Measurements from ENCODE around the gene NXT1.

NXT1 gene

GRCh38 chr20:23387118-23387443 lies 36.5 kb downstream of the NXT1 start:
- Histone ChIP-seq H3K4me3 (ENCODE audit: low read depth, low read length) (no peak overlapping the region), H3K36me3 (peaks cover 55% of the 10 kb centered on the region), H3K27me3 (ENCODE audit: insufficient read depth, low read depth, severe bottlenecking) (no peaks in the 10 kb centered on the region), H3K9me3 (ENCODE audit: severe bottlenecking) (no peaks in the 10 kb centered on the region), H3K27ac (no peak overlapping the region)
- TF ChIP-seq, protein P1, sequence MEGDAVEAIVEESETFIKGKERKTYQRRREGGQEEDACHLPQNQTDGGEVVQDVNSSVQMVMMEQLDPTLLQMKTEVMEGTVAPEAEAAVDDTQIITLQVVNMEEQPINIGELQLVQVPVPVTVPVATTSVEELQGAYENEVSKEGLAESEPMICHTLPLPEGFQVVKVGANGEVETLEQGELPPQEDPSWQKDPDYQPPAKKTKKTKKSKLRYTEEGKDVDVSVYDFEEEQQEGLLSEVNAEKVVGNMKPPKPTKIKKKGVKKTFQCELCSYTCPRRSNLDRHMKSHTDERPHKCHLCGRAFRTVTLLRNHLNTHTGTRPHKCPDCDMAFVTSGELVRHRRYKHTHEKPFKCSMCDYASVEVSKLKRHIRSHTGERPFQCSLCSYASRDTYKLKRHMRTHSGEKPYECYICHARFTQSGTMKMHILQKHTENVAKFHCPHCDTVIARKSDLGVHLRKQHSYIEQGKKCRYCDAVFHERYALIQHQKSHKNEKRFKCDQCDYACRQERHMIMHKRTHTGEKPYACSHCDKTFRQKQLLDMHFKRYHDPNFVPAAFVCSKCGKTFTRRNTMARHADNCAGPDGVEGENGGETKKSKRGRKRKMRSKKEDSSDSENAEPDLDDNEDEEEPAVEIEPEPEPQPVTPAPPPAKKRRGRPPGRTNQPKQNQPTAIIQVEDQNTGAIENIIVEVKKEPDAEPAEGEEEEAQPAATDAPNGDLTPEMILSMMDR (IDR thresholded peaks at IDR 0.05; ENCODE audit: low read depth, low read length), result no peak
- DNase-seq, result no peak

DNA sequence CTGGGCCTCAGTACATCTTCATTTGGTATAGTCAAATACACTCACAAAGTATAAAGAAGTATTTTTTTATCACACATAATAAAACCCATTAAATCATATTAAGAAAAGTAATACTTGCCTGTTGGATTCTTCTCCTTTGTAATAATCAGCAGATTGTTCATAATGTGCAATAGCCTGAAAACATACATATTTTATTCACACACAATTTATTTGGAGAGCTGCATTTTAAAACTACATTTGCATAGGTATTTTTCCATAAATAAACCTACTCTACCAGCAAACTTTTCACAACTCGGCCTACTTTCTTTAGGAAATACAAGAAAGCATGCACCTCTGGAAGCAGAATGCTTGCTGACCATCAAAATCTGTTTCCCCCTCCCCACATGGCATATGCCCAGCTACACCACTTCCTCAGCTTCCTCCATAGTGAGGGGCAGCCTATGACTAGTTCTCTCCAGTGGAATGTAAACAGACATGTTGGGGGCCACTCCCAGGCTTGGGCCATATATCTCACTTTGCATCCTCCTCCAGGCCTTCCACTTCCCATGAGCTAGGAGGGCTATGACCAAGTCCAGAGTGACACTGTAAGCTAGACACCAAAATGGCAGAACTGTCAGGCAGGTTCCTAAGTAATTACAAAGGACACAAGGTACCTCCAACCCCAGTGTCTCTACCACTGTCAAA lies 39.6 kb downstream of the NXT1 start:
- no peak for DNase-seq
- Histone ChIP-seq H3K27ac (no peak overlapping the region), H3K4me3 (ENCODE audit: low read depth, low read length) (no peak overlapping the region), H3K36me3 (peaks cover 70% of the 10 kb centered on the region), H3K9me3 (ENCODE audit: severe bottlenecking) (no peaks in the 10 kb centered on the region), H3K27me3 (ENCODE audit: insufficient read depth, low read depth, severe bottlenecking) (no peaks in the 10 kb centered on the region)
- TF ChIP-seq, protein P1 (IDR thresholded peaks at IDR 0.05; ENCODE audit: low read depth, low read length), result no peak

DNA sequence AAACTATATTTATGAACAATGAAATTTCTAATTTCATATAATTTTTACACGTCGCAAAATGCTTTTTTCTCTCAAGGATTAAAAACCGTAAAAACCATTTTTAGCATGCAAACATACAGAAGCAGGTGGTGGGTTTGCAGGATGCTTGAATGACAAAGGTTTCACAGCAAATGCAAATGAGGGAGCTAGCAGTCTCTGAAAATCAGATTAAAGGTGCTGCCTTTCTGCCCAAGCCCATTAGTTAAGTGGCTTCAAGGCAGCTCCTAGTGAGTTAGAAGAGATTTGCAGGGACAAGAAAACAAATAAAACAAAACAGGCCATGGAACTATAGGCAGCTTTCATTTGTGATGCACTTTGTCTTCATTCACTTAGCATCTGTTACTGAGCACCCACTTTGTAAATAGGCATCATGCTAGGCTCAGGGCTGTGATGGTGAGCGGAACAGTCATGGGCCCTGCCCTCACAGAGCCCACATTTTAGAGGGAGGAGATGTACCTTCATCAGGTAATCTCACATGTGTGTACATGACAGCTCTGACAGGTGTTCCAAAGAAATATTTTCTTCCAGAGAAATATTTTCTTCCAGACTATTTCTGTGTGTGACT lies 41.2 kb downstream of the NXT1 start:
- Histone ChIP-seq H3K9me3 (ENCODE audit: severe bottlenecking) (no peaks in the 10 kb centered on the region), H3K27ac (no peak overlapping the region), H3K27me3 (ENCODE audit: insufficient read depth, low read depth, severe bottlenecking) (no peaks in the 10 kb centered on the region), H3K36me3 (peaks cover 71% of the 10 kb centered on the region), H3K4me3 (ENCODE audit: low read depth, low read length) (no peak overlapping the region)
- no peak for DNase-seq
- TF ChIP-seq, protein P1 (IDR thresholded peaks at IDR 0.05; ENCODE audit: low read depth, low read length), result no peak

- Histone ChIP-seq H3K9me3 (ENCODE audit: severe bottlenecking) (no peaks in the 10 kb centered on the region), H3K27me3 (ENCODE audit: insufficient read depth, low read depth, severe bottlenecking) (no peaks in the 10 kb centered on the region), H3K27ac (no peak overlapping the region), H3K4me3 (ENCODE audit: low read depth, low read length) (no peak overlapping the region), H3K36me3 (peaks cover 72% of the 10 kb centered on the region)
- TF ChIP-seq, protein P1 (IDR thresholded peaks at IDR 0.05; ENCODE audit: low read depth, low read length), result no peak
- no peak for DNase-seq
Measured at GRCh38 chr20:23393996-23394775, 43.6 kb downstream of the NXT1 start.

- DNase-seq, result no peak
- Histone ChIP-seq H3K27ac (no peak overlapping the region), H3K4me3 (ENCODE audit: low read depth, low read length) (no peak overlapping the region), H3K36me3 (peaks cover 79% of the 10 kb centered on the region), H3K27me3 (ENCODE audit: insufficient read depth, low read depth, severe bottlenecking) (no peaks in the 10 kb centered on the region), H3K9me3 (ENCODE audit: severe bottlenecking) (no peaks in the 10 kb centered on the region)
- TF ChIP-seq, protein P1 (IDR thresholded peaks at IDR 0.05; ENCODE audit: low read depth, low read length), result no peak
Measured at GRCh38 chr20:23396950-23397627, 46.5 kb downstream of the NXT1 start.
